Fibroblast of the conjunctiva (primary cell): ENCODE measurements around the gene SUPT6H.
"Not testable (repeated sequence)": the region's sequence is repeated elsewhere in the genome, so short reads cannot be mapped to it uniquely, and the experiment has no call there.

Experiments used
- DNase-seq: peaks from one replicate; pipeline ENCODE4 v3.0.0-alpha.2; 2010; ENCODE audit warnings: low read depth

The SUPT6H gene

DNA sequence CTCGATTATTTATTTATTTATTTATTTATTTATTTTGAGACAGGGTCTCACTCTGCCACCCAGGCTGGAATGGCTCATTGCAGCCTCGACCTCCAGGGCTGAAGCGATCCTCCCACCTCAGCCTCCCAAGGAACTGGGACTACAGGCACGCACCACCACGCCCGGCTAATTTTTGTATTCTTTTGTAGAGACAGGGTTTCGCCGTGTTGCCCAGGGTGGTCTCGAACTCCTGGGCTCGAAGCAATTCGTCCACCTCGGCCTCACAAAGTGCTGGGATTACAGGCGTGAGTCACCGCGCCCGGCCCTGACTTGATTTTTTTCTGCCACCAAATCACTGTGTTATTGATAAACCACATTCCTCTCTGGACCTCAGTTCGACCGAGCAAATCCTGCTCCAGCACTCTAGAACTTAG lies 57.0 kb downstream of the SUPT6H start:
- no peak for DNase-seq

DNA sequence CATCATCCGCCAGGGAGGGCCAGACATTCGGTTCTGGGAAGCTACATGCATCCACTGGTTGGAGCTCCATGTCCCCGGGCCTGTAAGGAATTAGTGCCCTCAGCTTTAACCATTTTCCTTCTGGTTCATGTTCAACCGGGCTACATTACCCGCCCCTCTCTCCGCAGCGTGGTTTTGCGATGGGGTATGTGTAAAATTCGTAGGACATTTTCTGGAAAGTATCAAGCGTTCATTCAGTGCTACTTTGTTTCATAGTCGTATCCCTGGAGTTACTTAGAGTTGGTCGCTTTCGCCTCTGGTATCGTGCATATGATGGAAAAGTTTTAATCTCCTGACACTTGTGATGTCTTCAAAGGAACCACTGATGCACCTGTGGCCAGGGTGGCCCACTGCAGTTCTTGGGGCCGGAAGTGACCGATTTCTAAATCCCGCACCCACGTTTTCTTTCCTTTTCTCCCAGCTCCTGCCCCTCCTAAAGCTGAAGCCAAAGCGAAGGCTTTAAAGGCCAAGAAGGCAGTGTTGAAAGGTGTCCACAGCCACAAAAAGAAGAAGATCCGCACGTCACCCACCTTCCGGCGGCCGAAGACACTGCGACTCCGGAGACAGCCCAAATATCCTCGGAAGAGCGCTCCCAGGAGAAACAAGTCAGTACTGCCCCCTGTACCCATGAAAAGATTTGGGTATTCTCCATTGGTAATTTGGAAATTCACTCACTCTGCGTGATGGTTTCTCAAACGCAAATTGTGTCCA lies 58.4 kb downstream of the SUPT6H start:
- no peak for DNase-seq

DNA sequence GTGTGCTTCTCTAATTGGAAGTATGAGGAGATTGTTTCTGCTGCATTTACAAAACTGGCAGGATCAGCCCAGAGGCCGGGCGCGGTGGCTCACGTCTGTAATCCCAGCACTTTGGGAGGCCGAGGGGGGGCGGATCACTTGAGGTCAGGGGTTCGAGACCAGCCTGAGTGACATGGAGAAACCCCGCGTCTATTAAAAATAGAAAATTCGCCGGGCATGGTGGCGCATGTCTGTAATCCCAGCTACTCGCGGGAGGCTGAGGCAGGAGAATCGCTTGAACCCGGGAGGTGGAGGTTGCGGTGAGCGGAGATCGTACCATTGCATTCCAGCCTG lies 59.0 kb downstream of the SUPT6H start:
- not testable (repeated sequence) for DNase-seq

DNA sequence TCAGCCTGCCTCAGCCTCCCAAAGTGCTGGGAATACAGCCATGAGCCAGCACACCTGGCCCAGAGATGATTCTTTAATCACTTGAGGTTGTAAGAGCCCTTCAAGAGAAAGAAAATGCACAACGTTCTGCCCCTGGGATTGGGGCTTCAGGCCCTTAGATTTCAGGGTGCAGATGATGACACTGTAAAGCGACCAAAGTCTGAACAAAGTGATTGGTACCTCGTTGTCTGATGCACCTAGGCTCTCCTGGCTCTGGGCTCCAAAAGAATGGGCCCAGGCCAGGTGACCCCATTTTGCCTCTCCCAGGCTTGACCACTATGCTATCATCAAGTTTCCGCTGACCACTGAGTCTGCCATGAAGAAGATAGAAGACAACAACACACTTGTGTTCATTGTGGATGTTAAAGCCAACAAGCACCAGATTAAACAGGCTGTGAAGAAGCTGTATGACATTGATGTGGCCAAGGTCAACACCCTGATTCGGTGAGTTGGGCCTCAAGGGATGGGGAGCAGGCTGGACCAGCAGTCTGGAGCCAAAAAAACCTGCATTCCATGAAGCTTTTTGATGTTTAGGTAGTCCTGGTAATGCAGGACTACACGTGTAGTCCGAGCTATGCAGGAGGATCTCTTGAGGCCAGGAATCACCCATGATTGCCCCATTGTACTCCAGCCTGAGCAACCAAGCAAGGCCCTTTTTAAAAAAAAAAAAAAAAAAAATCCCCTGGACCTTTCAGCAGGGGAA lies 60.6 kb downstream of the SUPT6H start:
- no peak for DNase-seq

DNA sequence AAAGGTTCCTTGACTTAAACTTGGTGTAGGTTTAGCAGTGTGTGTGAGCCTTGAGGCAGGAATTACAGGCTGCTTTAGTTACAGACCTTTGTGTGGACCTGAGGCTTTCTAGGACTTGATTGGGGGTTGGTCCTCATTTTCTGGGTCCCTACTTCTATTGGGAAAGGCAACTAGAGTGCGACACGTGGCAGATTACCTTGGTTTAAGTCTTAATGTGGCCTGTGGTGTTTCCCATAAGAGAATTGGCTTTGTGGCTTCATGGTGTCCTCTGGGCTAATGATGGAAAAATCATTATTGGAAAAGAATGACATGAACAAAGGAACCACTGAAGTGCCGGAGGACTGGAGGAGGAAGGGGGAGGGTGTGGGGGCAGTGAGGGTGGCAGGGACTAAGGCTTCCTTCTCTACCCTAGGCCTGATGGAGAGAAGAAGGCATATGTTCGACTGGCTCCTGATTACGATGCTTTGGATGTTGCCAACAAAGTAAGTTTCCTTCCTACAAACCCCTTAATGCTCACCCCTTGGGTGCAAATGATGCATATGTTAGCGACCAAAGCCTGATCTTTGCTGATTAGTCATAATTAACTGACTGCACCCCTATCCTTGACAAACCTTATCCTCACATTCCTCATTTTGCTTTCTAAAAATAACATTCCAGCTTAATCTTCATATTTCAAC lies 61.3 kb downstream of the SUPT6H start:
- no peak for DNase-seq

DNA sequence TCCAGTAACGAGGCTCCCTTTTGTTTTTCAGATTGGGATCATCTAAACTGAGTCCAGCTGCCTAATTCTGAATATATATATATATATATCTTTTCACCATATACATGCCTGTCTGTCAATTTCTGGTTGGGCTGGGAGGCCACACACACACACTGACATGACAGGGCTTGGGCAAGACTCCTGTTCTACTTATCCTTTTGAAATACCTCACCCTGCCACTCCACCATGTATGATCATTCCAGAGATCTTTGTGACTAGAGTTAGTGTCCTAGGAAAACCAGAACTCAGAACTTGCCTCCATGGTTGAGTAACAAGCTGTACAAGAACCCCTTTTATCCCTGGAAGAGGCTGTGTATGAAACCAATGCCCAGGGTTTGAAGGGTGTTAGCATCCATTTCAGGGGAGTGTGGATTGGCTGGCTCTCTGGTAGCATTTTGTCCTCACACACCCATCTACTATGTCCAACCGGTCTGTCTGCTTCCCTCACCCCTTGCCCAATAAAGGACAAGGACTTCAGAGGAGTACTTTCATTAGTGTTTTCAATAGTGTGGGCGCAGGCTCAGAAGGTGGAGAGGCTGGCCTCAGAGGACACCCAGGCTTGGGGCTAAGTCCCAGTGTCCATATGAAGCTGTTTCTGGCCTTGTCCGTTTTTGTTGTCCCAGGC lies 62.0 kb downstream of the SUPT6H start:
- not testable (repeated sequence) for DNase-seq

DNA sequence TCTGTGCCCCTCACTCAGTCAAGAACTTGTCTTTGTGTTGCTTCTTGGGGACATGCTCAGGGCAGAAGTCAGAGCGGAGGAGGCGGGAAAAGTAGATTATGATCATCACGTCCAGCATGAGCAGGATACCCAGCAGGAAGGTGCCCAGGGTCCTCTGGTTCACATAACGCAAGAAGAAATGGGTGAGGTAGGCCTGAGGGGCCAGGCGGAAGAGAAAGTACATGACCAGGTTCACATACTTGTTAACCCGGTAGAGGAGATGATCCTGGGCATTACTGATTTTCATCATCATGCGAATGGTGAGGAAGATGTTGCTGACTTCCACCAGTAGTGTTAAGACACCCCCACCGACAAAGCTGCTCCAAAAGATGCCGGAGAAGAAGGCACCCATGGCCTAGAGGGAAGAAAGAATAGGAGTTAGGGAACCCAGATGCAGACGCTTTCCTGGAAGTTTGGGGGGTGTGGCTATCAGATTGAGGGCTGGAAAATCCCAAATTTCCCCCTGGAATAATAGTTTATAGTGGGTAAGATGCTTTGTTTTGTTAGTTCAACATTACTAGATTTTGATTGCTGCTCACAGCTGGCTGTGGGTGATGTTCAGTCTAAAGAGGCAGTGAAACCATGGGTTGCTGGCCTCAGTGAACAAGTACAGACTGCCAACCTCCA lies 62.6 kb downstream of the SUPT6H start:
- DNase-seq: no peak

DNA sequence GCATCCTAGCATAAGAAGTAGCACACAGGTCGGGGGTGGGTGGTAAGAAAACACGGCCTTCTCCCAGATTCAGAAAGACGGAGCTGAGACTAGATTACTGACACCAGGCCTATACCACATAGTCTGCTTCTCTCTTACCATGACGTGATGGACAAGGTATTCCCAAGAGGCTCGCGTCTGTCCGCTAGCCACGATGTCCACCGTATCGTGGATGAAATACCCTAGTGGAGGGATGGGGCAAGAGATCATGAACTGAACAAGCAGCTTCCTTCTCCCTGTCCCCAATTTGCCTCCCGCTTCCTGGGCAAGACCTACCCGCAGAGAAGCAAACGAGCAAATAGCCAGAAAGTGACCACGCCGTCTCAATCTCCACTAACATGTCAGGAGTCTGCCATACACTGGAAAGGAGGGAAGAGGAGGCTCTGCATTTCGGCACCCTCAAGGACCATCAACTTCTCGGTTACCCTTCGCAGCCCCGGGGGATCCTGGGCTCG lies 63.2 kb downstream of the SUPT6H start:
- no peak for DNase-seq

DNA sequence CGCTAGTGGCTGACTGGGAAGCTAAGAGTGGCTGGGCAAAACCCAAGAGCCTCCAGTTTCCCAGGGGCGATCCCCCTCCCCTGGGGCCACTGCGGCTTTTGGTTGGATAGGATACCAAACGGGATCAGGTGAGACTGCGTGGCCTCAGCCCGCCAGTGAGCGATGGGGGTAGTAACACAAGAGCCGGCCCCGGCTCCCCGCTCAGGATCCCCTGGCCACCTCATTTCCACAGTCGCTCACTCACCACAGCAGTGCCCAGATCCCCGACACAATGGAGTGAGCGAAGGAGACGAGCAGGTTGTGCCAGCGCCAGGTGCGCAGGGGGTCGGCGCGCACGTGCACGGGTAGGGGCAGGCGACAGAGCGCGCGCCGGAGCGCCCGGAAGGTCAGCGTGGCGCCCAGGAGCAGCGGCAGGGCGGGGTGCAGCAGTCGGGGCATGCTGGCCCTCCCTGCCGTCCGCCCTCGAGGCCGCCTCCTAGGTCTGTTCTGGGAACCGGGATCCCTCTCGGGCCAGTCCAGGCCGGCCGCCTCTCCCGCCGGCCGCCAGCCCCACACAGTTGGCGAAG lies 63.7 kb downstream of the SUPT6H start:
- DNase-seq: no peak

DNA sequence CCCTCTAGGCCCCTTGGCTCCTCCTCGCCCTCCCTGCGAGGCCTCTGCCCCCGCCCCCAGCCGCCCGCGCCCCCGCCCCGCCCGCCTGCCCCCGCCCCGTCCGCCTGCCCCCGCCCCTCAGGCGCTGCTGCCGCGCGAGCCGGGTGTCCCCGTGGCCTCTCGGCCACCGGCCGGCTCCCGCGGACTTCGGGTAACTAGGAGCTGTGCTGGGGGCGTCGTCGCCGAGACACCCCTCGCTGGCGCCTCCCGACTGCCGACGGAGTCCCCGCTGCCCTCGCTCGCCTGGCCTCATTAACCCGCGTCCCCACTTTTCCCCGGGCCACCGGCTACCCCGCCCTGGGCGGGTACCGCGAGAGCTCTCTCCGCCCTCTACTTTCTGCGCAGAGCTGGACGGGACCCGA lies 64.2 kb downstream of the SUPT6H start, which contains the start of gene TLCD1:
Gene TLCD1 (minus strand): TSS at position 8 of the 401 bp plus-strand sequence. CDS start 136 bp downstream, outside the sequence.
- DNase-seq: no peak

DNA sequence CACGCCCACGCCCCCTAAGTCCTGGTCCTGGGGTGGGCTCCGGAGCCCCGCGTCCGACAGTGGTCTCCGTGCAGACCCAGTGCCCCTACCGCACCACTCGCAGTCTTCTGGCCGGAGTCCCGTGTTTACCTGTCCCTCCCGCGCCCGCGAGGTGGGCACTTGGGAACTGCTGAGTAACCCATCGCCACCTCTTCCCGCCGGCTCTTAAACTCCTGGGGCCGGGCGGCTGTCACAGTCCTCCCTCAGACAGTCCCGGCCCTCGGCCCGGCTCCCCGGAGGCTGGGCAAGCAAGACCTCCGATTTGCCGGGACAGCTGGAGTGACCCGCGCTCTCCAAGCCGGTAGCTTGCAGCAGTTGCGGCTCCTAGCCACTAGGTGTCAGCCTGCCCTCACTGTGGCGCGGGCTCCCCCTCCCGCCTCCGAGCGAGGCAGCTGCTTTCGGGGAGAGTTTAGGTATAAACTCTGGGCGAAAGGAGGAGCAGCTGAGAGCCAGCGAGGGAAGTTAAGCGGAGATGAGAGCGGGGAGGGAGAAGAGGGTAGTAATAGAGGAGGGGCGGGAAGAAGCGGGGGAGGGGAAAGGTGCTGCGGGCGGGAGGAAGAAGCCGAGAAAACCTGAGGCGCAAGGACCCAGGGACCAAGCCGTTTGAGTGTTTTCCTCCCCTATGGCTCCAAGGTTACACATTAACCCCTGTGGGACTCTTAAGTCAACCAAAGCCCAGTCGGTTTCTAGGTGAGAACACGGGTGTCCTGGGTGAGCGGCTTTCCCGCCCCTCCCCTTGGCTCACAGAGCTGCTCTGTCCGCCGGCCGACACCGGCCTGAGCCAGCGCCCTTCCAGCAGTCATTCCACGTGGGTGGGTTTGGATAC lies 64.9 kb downstream of the SUPT6H start:
- DNase-seq: peak; percentile 89

DNA sequence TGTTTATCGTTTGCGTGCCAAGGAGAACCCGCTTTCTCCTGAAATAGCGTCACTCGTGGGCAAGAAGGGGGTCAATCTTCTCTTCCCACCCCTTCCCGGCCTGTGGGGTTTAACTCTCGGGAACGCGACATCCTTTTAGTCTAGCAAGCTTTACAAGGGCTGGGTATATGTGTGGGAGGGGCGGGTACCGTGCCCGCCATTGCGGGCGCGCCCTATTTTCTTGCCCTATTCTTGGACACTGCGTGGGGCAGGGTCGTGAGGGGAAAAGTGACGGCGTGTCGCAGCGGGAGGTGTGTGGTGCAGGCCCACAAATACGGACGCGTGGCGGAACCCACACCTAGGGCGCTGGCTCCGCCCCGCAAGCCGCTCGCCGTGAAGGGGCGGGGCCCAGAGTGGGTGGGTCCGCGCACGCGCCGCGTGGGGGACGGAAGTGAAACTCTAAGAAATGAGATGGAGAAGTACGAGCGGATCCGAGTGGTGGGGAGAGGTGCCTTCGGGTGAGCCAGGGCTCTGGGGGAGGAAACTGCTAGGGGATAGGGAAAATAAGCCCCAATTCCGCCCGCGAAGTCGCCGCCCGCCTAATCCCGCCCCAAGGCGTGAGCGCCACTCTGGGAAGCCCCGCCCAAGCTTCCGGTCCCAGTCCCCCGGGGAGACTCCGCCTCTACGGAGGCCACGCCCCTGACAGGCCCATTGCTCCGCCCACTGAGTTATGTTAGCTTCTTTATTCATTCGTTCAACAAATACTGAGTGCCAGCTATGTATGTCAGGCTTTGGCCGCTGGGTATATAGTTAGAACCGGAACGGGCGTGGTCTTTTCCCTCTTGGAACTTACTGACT lies 66.6 kb downstream of the SUPT6H start, which contains the start of gene NEK8:
Gene NEK8 (plus strand): TSS at position 425 of the 837 bp plus-strand sequence. CDS start 26 bp downstream, at position 451.
- DNase-seq: peak; percentile 88

DNA sequence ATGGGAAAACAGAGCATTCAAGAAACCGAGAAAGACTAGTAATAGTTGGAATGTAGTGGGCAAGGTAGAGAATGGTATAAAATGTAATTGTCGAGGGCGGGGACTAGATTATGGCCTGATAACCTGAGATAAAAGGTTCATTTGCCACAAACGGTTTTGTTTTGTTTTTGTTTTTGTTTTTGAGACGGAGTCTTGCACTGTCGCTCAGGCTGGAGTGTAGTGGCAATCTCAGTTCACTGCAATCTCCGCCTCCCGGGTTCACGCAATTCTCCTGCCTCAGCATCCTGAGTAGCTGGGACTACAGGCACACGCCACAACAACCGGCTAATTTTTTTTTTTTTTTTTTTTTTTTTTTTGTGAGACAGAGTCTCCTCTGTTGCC lies 67.9 kb downstream of the SUPT6H start:
- DNase-seq: no peak

DNA sequence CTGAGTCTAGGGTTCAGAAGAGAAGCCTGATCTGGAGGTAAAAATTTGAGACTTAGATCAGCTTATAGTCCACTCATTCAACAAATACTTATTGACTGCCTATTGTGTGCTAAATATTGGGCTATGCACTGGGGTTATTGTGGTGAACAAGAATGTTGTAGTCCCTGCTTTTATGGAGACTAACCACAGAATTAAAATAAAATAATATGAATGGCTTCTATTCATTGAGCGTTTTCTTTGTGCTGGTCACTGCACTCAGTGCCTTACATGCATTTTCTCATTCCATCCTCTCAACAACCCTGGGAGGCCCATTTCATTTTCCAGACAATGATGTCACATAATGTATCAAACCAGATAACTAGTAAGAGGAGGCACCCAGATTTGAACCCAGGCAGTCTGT lies 71.3 kb downstream of the SUPT6H start:
- no peak for DNase-seq

DNA sequence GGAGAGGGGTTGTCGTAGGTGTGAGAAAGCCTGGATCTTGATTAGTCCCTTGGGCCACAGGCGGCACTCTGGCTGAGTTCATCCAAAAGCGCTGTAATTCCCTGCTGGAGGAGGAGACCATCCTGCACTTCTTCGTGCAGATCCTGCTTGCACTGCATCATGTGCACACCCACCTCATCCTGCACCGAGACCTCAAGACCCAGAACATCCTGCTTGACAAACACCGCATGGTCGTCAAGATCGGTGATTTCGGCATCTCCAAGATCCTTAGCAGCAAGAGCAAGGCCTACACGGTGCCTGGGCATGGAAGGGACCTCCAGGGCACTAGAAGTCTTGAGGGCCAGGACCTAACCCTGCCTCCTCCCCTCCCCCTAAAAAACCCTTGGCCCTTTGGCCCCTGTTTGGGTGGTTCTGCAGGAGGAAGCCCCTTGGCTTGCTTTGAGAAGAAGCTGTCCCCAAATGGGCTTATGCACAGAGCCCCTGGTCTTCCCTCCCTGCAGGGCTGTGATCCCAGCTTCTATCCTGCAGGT lies 72.8 kb downstream of the SUPT6H start:
- no peak for DNase-seq

DNA sequence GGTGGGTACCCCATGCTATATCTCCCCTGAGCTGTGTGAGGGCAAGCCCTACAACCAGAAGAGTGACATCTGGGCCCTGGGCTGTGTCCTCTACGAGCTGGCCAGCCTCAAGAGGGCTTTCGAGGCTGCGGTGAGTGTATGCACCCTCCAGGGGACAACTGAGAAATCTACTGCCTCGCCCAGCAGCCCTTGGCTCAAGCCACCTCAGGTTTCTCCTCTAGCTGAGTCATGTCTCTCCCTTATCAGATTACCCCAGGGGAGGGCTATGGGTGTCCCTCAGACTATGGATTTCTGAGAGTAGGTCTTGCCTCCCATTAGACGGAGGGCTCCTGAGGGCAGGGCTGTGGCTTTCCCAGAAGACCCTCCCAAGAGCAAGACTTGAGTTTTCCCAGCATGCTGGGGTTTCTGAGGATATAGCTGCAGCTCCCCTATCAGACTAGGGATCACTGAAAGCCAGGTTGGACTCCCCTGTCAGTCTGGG lies 73.3 kb downstream of the SUPT6H start:
- no peak for DNase-seq

DNA sequence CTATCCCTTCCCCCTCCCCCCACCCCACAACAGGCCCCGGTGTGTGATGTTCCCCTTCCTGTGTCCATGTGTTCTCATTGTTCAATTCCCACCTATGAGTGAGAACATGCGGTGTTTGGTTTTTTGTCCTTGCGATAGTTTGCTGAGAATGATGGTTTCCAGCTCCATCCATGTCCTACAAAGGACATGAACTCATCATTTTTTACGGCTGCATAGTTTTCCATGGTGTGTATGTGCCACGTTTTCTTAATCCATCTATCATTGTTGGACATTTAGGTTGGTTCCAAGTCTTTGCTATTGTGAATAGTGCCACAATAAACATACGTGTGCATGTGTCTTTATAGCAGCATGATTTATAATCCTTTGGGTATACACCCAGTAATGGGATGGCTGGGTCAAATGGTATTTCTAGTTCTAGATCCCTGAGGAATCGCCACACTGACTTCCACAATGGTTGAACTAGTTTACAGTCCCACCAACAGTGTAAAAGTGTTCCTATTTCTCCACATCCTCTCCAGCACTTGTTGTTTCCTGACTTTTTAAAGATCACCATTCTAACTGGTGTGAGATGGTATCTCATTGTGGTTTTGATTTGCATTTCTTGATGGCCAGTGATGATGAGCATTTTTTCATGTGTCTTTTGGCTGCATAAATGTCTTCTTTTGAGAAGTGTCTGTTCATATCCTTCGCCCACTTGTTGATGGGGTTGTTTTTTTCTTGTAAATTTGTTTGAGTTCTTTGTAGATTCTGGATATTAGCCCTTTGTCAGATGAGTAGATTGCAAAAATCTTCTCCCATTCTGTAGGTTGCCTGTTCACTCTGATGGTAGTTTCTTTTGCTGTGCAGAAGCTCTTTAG lies 74.1 kb downstream of the SUPT6H start:
- not testable (repeated sequence) for DNase-seq

DNA sequence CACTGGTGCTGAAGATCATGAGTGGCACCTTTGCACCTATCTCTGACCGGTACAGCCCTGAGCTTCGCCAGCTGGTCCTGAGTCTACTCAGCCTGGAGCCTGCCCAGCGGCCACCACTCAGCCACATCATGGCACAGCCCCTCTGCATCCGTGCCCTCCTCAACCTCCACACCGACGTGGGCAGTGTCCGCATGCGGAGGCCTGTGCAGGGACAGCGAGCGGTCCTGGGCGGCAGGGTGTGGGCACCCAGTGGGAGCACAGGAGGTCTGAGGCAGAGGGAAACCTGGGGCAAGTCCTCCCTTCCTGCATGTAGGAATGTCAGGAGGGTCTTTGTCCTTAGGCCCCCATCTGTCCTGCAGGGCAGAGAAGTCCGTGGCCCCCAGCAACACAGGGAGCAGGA lies 75.3 kb downstream of the SUPT6H start:
- DNase-seq: no peak
